Measurements from ENCODE around the gene PIK3R3.
"Not testable (repeated sequence)": the region's sequence is repeated elsewhere in the genome, so short reads cannot be mapped to it uniquely, and the experiment has no call there.

The PIK3R3 gene

GRCh38 chr1:46097149-46097472 is 35.3 kb downstream of the PIK3R3 start:
- no peak for DNase-seq (ENCODE audit: low read depth)
- H3K9me3 ChIP-seq (ENCODE audit: control insufficient read depth, low read length): peaks cover 12% of the 10 kb centered on the region
- H3K4me1 ChIP-seq (ENCODE audit: control insufficient read depth, insufficient read depth, low read length): peaks cover 11% of the 10 kb centered on the region
- no peak overlapping the region for H3K9ac ChIP-seq (ENCODE audit: low read length)
- no peak overlapping the region for H3K4me3 ChIP-seq (ENCODE audit: low read length)
- H3K27me3 ChIP-seq (replicated peaks; ENCODE audit: control insufficient read depth, insufficient read depth, low read length): no peaks in the 10 kb centered on the region
- H3K36me3 ChIP-seq (ENCODE audit: control insufficient read depth, insufficient read depth, low read length, severe bottlenecking): no peaks in the 10 kb centered on the region

- Histone ChIP-seq H3K9ac (ENCODE audit: low read length) (no peak overlapping the region), H3K36me3 (ENCODE audit: control insufficient read depth, insufficient read depth, low read length, severe bottlenecking) (no peaks in the 10 kb centered on the region), H3K27me3 (replicated peaks; ENCODE audit: control insufficient read depth, insufficient read depth, low read length) (no peaks in the 10 kb centered on the region), H3K4me1 (ENCODE audit: control insufficient read depth, insufficient read depth, low read length) (peaks cover 11% of the 10 kb centered on the region), H3K4me3 (ENCODE audit: low read length) (no peak overlapping the region), H3K9me3 (ENCODE audit: control insufficient read depth, low read length) (peaks cover 12% of the 10 kb centered on the region)
- no peak for DNase-seq (ENCODE audit: low read depth)
Observed at GRCh38 chr1:46096269-46097148, 35.9 kb downstream of the PIK3R3 start.

- H3K9ac ChIP-seq (ENCODE audit: low read length); H3K4me3 ChIP-seq (ENCODE audit: low read length); H3K27me3 ChIP-seq (replicated peaks; ENCODE audit: control insufficient read depth, insufficient read depth, low read length); DNase-seq (ENCODE audit: low read depth); H3K36me3 ChIP-seq (ENCODE audit: control insufficient read depth, insufficient read depth, low read length, severe bottlenecking): not testable (repeated sequence)
- H3K4me1 ChIP-seq (ENCODE audit: control insufficient read depth, insufficient read depth, low read length): peaks cover 11% of the 10 kb centered on the region
- H3K9me3 ChIP-seq (ENCODE audit: control insufficient read depth, low read length): peaks cover 12% of the 10 kb centered on the region
Observed at GRCh38 chr1:46095110-46095509, 37.3 kb downstream of the PIK3R3 start.

DNA sequence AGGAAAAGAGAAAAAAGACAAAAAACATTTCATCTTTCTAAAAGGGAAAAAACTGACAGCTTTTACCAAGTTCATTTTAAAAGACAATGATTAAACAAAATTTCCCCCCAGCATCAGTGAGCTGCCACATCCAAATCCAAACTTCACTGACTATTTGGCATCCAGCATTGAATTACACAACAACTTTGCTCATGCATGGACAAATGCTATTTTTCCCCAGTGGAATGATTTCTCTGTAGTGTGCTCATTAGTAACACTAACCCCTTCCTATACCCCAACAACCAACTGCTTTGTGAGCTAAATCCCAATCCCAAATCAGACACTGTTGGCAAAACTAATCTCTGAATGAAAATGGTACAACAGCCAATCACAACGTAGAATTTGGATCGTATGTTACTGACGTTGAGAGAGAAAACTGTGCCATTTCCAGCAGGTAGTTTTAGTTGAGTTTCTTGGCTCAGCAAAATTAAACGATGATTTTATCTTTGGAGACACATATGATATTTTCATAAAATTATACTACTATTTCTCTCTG is 37.9 kb downstream of the PIK3R3 start:
- H3K36me3 ChIP-seq (ENCODE audit: control insufficient read depth, insufficient read depth, low read length, severe bottlenecking): no peaks in the 10 kb centered on the region
- H3K4me3 ChIP-seq (ENCODE audit: low read length): peak overlapping the region; percentile 35
- H3K27me3 ChIP-seq (replicated peaks; ENCODE audit: control insufficient read depth, insufficient read depth, low read length): no peaks in the 10 kb centered on the region
- H3K9ac ChIP-seq (ENCODE audit: low read length): no peak overlapping the region
- peaks cover 11% of the 10 kb centered on the region for H3K9me3 ChIP-seq (ENCODE audit: control insufficient read depth, low read length)
- peaks cover 11% of the 10 kb centered on the region for H3K4me1 ChIP-seq (ENCODE audit: control insufficient read depth, insufficient read depth, low read length)
- DNase-seq (ENCODE audit: low read depth): peak; percentile 73

DNA sequence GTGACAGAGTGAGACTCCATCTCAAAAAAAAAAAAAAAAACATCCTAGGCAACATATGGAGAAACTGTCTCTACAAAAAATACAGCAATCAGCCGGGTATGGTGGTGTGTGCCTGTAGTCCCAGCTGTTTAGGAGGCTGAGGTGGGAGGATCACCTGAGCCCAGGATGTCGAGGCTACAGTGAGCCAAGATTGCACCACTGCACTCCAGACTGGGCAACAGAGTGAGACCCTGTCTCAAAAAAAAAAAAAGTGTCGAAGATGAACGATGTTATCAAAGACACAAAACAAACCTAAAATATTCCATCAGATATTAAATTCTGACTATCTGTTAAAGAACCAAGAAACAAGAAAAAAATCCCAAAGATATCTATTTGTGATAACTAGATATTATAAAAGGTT is 38.6 kb downstream of the PIK3R3 start:
- not testable (repeated sequence) for H3K27me3 ChIP-seq (replicated peaks; ENCODE audit: control insufficient read depth, insufficient read depth, low read length); DNase-seq (ENCODE audit: low read depth); H3K9me3 ChIP-seq (ENCODE audit: control insufficient read depth, low read length); H3K4me3 ChIP-seq (ENCODE audit: low read length); H3K9ac ChIP-seq (ENCODE audit: low read length); H3K36me3 ChIP-seq (ENCODE audit: control insufficient read depth, insufficient read depth, low read length, severe bottlenecking)
- peaks cover 14% of the 10 kb centered on the region for H3K4me1 ChIP-seq (ENCODE audit: control insufficient read depth, insufficient read depth, low read length)

DNA sequence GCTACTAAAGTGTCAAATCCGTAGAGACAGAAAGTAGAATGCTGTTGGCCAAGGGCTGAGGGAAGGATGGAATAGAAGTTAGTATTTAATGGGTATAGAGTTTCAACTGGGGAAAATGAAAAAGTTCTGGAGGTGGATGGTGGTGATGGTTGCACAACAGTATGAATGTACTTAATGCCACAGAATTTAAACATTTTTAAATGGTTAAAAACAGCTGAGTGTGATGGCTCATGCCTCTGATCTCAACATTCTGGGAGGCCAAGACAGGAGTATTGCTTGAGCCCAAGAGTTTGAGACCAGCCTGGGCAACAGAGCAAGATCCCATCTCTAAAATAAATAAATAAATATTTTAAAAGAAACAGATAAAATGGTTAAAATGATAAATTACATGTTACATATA is 44.5 kb downstream of the PIK3R3 start:
- peak; percentile 53 for DNase-seq (ENCODE audit: low read depth)
- Histone ChIP-seq H3K36me3 (ENCODE audit: control insufficient read depth, insufficient read depth, low read length, severe bottlenecking) (no peaks in the 10 kb centered on the region), H3K4me1 (ENCODE audit: control insufficient read depth, insufficient read depth, low read length) (peaks cover 33% of the 10 kb centered on the region), H3K9me3 (ENCODE audit: control insufficient read depth, low read length) (no peaks in the 10 kb centered on the region), H3K27me3 (replicated peaks; ENCODE audit: control insufficient read depth, insufficient read depth, low read length) (no peaks in the 10 kb centered on the region), H3K9ac (ENCODE audit: low read length) (no peak overlapping the region), H3K4me3 (ENCODE audit: low read length) (no peak overlapping the region)

GRCh38 chr1:46086576-46086975 is 45.9 kb downstream of the PIK3R3 start:
- peaks cover 33% of the 10 kb centered on the region for H3K4me1 ChIP-seq (ENCODE audit: control insufficient read depth, insufficient read depth, low read length)
- no peak overlapping the region for H3K4me3 ChIP-seq (ENCODE audit: low read length)
- no peaks in the 10 kb centered on the region for H3K27me3 ChIP-seq (replicated peaks; ENCODE audit: control insufficient read depth, insufficient read depth, low read length)
- no peak for DNase-seq (ENCODE audit: low read depth)
- H3K36me3 ChIP-seq (ENCODE audit: control insufficient read depth, insufficient read depth, low read length, severe bottlenecking): no peaks in the 10 kb centered on the region
- no peaks in the 10 kb centered on the region for H3K9me3 ChIP-seq (ENCODE audit: control insufficient read depth, low read length)
- no peak overlapping the region for H3K9ac ChIP-seq (ENCODE audit: low read length)

GRCh38 chr1:46084553-46085451 is 47.6 kb downstream of the PIK3R3 start:
- Histone ChIP-seq H3K9me3 (ENCODE audit: control insufficient read depth, low read length) (no peaks in the 10 kb centered on the region), H3K9ac (ENCODE audit: low read length) (peak overlapping the region; percentile 44), H3K36me3 (ENCODE audit: control insufficient read depth, insufficient read depth, low read length, severe bottlenecking) (no peaks in the 10 kb centered on the region), H3K4me1 (ENCODE audit: control insufficient read depth, insufficient read depth, low read length) (peaks cover 33% of the 10 kb centered on the region), H3K27me3 (replicated peaks; ENCODE audit: control insufficient read depth, insufficient read depth, low read length) (no peaks in the 10 kb centered on the region), H3K4me3 (ENCODE audit: low read length) (peak overlapping the region; percentile 57)
- DNase-seq (ENCODE audit: low read depth): peak; percentile 61

- no peaks in the 10 kb centered on the region for H3K36me3 ChIP-seq (ENCODE audit: control insufficient read depth, insufficient read depth, low read length, severe bottlenecking)
Observed at GRCh38 chr1:46083579-46083978, 48.9 kb downstream of the PIK3R3 start.

DNA sequence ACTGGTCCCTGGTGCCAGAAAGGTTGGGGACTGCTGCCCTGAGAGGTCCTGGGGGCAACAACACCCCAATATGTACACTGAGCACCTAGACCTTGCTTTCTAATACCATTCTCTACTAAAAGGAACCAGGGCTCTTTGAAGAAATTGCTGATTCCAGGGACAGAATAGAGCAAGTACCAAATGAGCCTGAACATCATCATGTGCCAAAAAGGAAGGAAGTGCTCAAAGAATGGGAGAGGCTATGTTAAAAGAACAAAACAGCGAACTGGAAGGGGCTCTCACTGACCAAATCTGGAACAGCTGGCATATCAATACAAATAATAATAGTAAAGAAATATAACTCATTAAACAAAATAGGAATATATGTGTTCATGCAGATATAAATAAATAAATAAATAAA is 50.8 kb downstream of the PIK3R3 start:
- no peak for DNase-seq (ENCODE audit: low read depth)
- H3K36me3 ChIP-seq (ENCODE audit: control insufficient read depth, insufficient read depth, low read length, severe bottlenecking): no peaks in the 10 kb centered on the region
- no peak overlapping the region for H3K4me3 ChIP-seq (ENCODE audit: low read length)
- H3K4me1 ChIP-seq (ENCODE audit: control insufficient read depth, insufficient read depth, low read length): peaks cover 25% of the 10 kb centered on the region
- H3K9me3 ChIP-seq (ENCODE audit: control insufficient read depth, low read length): no peaks in the 10 kb centered on the region
- H3K9ac ChIP-seq (ENCODE audit: low read length): no peak overlapping the region
- no peaks in the 10 kb centered on the region for H3K27me3 ChIP-seq (replicated peaks; ENCODE audit: control insufficient read depth, insufficient read depth, low read length)

More at GRCh38 chr1:46083579-46083978, 48.9 kb downstream of the PIK3R3 start:
- H3K4me3 ChIP-seq (ENCODE audit: low read length): no peak overlapping the region
- H3K9ac ChIP-seq (ENCODE audit: low read length): no peak overlapping the region
- H3K27me3 ChIP-seq (replicated peaks; ENCODE audit: control insufficient read depth, insufficient read depth, low read length): no peaks in the 10 kb centered on the region
- no peaks in the 10 kb centered on the region for H3K9me3 ChIP-seq (ENCODE audit: control insufficient read depth, low read length)
- H3K4me1 ChIP-seq (ENCODE audit: control insufficient read depth, insufficient read depth, low read length): peaks cover 27% of the 10 kb centered on the region
- DNase-seq (ENCODE audit: low read depth): no peak

GRCh38 chr1:46081206-46081605 is 51.2 kb downstream of the PIK3R3 start:
- no peak overlapping the region for H3K4me3 ChIP-seq (ENCODE audit: low read length)
- no peak for DNase-seq (ENCODE audit: low read depth)
- H3K9ac ChIP-seq (ENCODE audit: low read length): no peak overlapping the region
- H3K4me1 ChIP-seq (ENCODE audit: control insufficient read depth, insufficient read depth, low read length): peaks cover 25% of the 10 kb centered on the region
- H3K9me3 ChIP-seq (ENCODE audit: control insufficient read depth, low read length): no peaks in the 10 kb centered on the region
- H3K36me3 ChIP-seq (ENCODE audit: control insufficient read depth, insufficient read depth, low read length, severe bottlenecking): no peaks in the 10 kb centered on the region
- no peaks in the 10 kb centered on the region for H3K27me3 ChIP-seq (replicated peaks; ENCODE audit: control insufficient read depth, insufficient read depth, low read length)

Measured in adipocyte (in vitro differentiated cells).